Lower lobe of right lung (tissue), 2 donors: Measurements from ENCODE around the gene SLC6A19. TPM values are rescaled to one million over a fixed set of nuclear protein-coding genes. Genes with fewer than 3 reads are reported as not detected.

Experiments
- ATAC-seq, 2 donors: fragments of 200-7000 bp; cut with Tn5 transposase; one replicate each; pipeline ENCODE4 v1.9.1; 2020 to 2022; ENCODE audit warnings: mild to moderate bottlenecking in 2 of 2, moderate library complexity in 2 of 2
- DNase-seq: peaks from one replicate; pipeline ENCODE4 v3.0.0-alpha.2; 2020
- H3K27ac ChIP-seq: fragments of 200-600 bp; one replicate; pipeline ENCODE4 v1.8.0; 2022
- H3K27me3 ChIP-seq: fragments of 200-600 bp; one replicate; pipeline ENCODE4 v1.8.0; 2022; ENCODE audit warnings: low read depth
- H3K36me3 ChIP-seq: fragments of 200-600 bp; one replicate; pipeline ENCODE4 v1.8.0; 2022; ENCODE audit warnings: mild to moderate bottlenecking
- H3K4me1 ChIP-seq: fragments of 200-600 bp; one replicate; pipeline ENCODE4 v1.8.0; 2022
- H3K4me3 ChIP-seq: fragments of 200-600 bp; one replicate; pipeline ENCODE4 v1.8.0; 2022; ENCODE audit warnings: mild to moderate bottlenecking
- H3K9me3 ChIP-seq: fragments of 200-600 bp; one replicate; pipeline ENCODE4 v1.8.0; 2022
- CTCF ChIP-seq: fragments of 200-600 bp; IDR thresholded peaks from one replicate; pipeline ENCODE4 v1.8.0; 2022; ENCODE audit warnings: antibody characterized with exemption, mild to moderate bottlenecking
- intact Hi-C: fragments of 100-400 bp; cut with DNase I; formaldehyde crosslinking; loops from one replicate; pipeline ENCODE4 v1.11.0; 2022
- total RNA-seq: library from RNA; stranded (reverse); fragmentation: NEBNext Ultra II Directional; extraction: Animal tissue kit (Norgen Biotek cat#: 25700); gene quantifications from one replicate; pipeline ENCODE4 v1.2.1, GENCODE V29; 2021
- donor health status: DM: no; HTN: yes; CAD: no; lungs with severe emphysema.

The SLC6A19 gene
- total RNA-seq, 1 donor from 2014 or later, result not detected

GRCh38 chr5:1229822-1230221, 28.4 kb downstream of the SLC6A19 start:
- no peak overlapping the region for H3K4me3 ChIP-seq
- no peak for TF ChIP-seq CTCF
- peaks cover 19% of the 10 kb centered on the region for H3K27me3 ChIP-seq
- H3K9me3 ChIP-seq, result no peaks in the 10 kb centered on the region
- no peaks in the 10 kb centered on the region for H3K36me3 ChIP-seq
- no peak overlapping the region for H3K27ac ChIP-seq
- no peak for DNase-seq
- no peak for ATAC-seq
- intact Hi-C loops, result no loop called here
- H3K4me1 ChIP-seq, result no peaks in the 10 kb centered on the region

- H3K36me3 ChIP-seq, result no peaks in the 10 kb centered on the region
- peaks cover 19% of the 10 kb centered on the region for H3K27me3 ChIP-seq
- intact Hi-C loops, result no loop called here
- TF ChIP-seq CTCF, result no peak
- H3K9me3 ChIP-seq, result no peaks in the 10 kb centered on the region
- ATAC-seq, result no peak
- H3K4me1 ChIP-seq, result no peaks in the 10 kb centered on the region
- H3K27ac ChIP-seq, result no peak overlapping the region
- H3K4me3 ChIP-seq, result no peak overlapping the region
- DNase-seq, result no peak
Observed at GRCh38 chr5:1230551-1230950, 29.2 kb downstream of the SLC6A19 start.

GRCh38 chr5:1231354-1231905, 30.0 kb downstream of the SLC6A19 start:
- Histone ChIP-seq H3K4me3 (no peak overlapping the region), H3K36me3 (no peaks in the 10 kb centered on the region), H3K4me1 (no peaks in the 10 kb centered on the region), H3K27ac (no peak overlapping the region), H3K9me3 (peaks cover under 1% of the 10 kb centered on the region), H3K27me3 (peaks cover 19% of the 10 kb centered on the region)
- ATAC-seq (no peak), DNase-seq (no peak)
- intact Hi-C loops, result no loop called here
- no peak for TF ChIP-seq CTCF

GRCh38 chr5:1232780-1233179, 31.4 kb downstream of the SLC6A19 start:
- no peaks in the 10 kb centered on the region for H3K36me3 ChIP-seq
- H3K27me3 ChIP-seq, result peaks cover 19% of the 10 kb centered on the region
- ATAC-seq (no peak), DNase-seq (no peak)
- no peak overlapping the region for H3K4me3 ChIP-seq
- intact Hi-C loops, result no loop called here
- peaks cover 3% of the 10 kb centered on the region for H3K9me3 ChIP-seq
- no peak overlapping the region for H3K27ac ChIP-seq
- no peaks in the 10 kb centered on the region for H3K4me1 ChIP-seq
- no peak for TF ChIP-seq CTCF

GRCh38 chr5:1235379-1235778, 34.0 kb downstream of the SLC6A19 start:
- DNase-seq, result no peak
- TF ChIP-seq CTCF, result no peak
- intact Hi-C loops, result no loop called here
- H3K9me3 ChIP-seq, result peaks cover 3% of the 10 kb centered on the region
- no peaks in the 10 kb centered on the region for H3K36me3 ChIP-seq
- no peaks in the 10 kb centered on the region for H3K4me1 ChIP-seq
- H3K27ac ChIP-seq, result no peak overlapping the region
- ATAC-seq, result no peak
- no peak overlapping the region for H3K4me3 ChIP-seq
- peaks cover 15% of the 10 kb centered on the region for H3K27me3 ChIP-seq

GRCh38 chr5:1235838-1236237, 34.4 kb downstream of the SLC6A19 start:
- H3K27me3 ChIP-seq, result peaks cover 15% of the 10 kb centered on the region
- no peaks in the 10 kb centered on the region for H3K36me3 ChIP-seq
- DNase-seq (no peak), ATAC-seq (no peak)
- H3K4me1 ChIP-seq, result no peaks in the 10 kb centered on the region
- no peak for TF ChIP-seq CTCF
- intact Hi-C loops, result no loop called here
- H3K4me3 ChIP-seq, result no peak overlapping the region
- no peak overlapping the region for H3K27ac ChIP-seq
- H3K9me3 ChIP-seq, result peaks cover 3% of the 10 kb centered on the region
